GM12891 (cell line): ENCODE measurements around the gene CX3CL1.
"Not testable (repeated sequence)": the region's sequence is repeated elsewhere in the genome, so short reads cannot be mapped to it uniquely, and the experiment has no call there.

Experiments
- DNase-seq: peaks from one replicate; pipeline ENCODE4 v3.0.0; 2011; ENCODE audit warnings: low spot score; ENCODE audit not compliant: insufficient read length
- FAIRE-seq: peaks from 2 replicates; lab custom pipeline; 2011; peaks lifted over from hg19 to GRCh38; lab: Jason Lieb, UNC
- PAX5 ChIP-seq: IDR thresholded peaks from 2 replicates; pipeline ENCODE4 v1.6.1; 2011; ENCODE audit warnings: low read length, moderate library complexity, mild to moderate bottlenecking; ENCODE audit not compliant: insufficient read depth, severe bottlenecking
- POLR2A ChIP-seq: IDR thresholded peaks from 2 replicates; pipeline ENCODE4 v1.6.1; 2011; ENCODE audit warnings: low read depth, low read length, control low read depth
- POLR2AphosphoS5 ChIP-seq: IDR thresholded peaks from 2 replicates; pipeline ENCODE4 v1.6.1; 2011; ENCODE audit warnings: low read depth, low read length, control low read depth
- POU2F2 ChIP-seq: IDR thresholded peaks from 2 replicates; pipeline ENCODE4 v1.6.1; 2011; ENCODE audit warnings: low read depth, mild to moderate bottlenecking, control low read depth, low read length, moderate library complexity
- SPI1 ChIP-seq: IDR thresholded peaks from 2 replicates; pipeline ENCODE4 v1.6.1; 2011; ENCODE audit warnings: low read depth, low read length, control low read depth
- TAF1 ChIP-seq: IDR thresholded peaks from 2 replicates; pipeline ENCODE4 v1.6.1; 2011; ENCODE audit warnings: low read depth, low read length, control low read depth

Gene CX3CL1

GRCh38 chr16:57343221-57343620, 29.1 kb upstream of the CX3CL1 start:
- FAIRE-seq: no peak
- no peak for DNase-seq
- TF ChIP-seq PAX5: no peak
- TF ChIP-seq POLR2AphosphoS5: no peak
- no peak for TF ChIP-seq SPI1
- no peak for TF ChIP-seq POLR2A
- no peak for TF ChIP-seq POU2F2

- FAIRE-seq, DNase-seq: not testable (repeated sequence)
Observed at GRCh38 chr16:57344094-57344493, 28.2 kb upstream of the CX3CL1 start.

- DNase-seq (no peak), FAIRE-seq (no peak)
- TF ChIP-seq SPI1: no peak
- TF ChIP-seq TAF1: no peak
- TF ChIP-seq POU2F2: no peak
- no peak for TF ChIP-seq POLR2AphosphoS5
- TF ChIP-seq POLR2A: no peak
- no peak for TF ChIP-seq PAX5
Observed at GRCh38 chr16:57345021-57345420, 27.3 kb upstream of the CX3CL1 start.

GRCh38 chr16:57345666-57346204, 26.6 kb upstream of the CX3CL1 start:
- DNase-seq (no peak), FAIRE-seq (no peak)
- TF ChIP-seq TAF1 (no peak), POU2F2 (no peak), POLR2AphosphoS5 (no peak), SPI1 (no peak), PAX5 (no peak), POLR2A (no peak)

GRCh38 chr16:57347858-57348257, 24.4 kb upstream of the CX3CL1 start:
- no peak for TF ChIP-seq POU2F2
- TF ChIP-seq POLR2AphosphoS5: no peak
- no peak for TF ChIP-seq PAX5
- TF ChIP-seq POLR2A: no peak
- no peak for TF ChIP-seq SPI1
- TF ChIP-seq TAF1: no peak
- peak; percentile 31 for FAIRE-seq

GRCh38 chr16:57348327-57348726, 24.0 kb upstream of the CX3CL1 start:
- FAIRE-seq (no peak), DNase-seq (no peak)
- no peak for TF ChIP-seq POLR2AphosphoS5
- no peak for TF ChIP-seq TAF1
- no peak for TF ChIP-seq SPI1
- TF ChIP-seq POU2F2: no peak
- TF ChIP-seq PAX5: no peak
- TF ChIP-seq POLR2A: no peak

More at GRCh38 chr16:57347858-57348257, 24.4 kb upstream of the CX3CL1 start:
- no peak for DNase-seq

GRCh38 chr16:57349212-57350031, 22.9 kb upstream of the CX3CL1 start:
- peak; percentile 71 for FAIRE-seq
- TF ChIP-seq POLR2A (0 out of 2 replicates have a peak, but pooled peaks have one; percentile 13), TAF1 (peak; percentile 50; the same call in 1 of the 2 replicates), SPI1 (peak; percentile 89), POLR2AphosphoS5 (no peak), PAX5 (no peak), POU2F2 (no peak)
- DNase-seq: no peak

- FAIRE-seq (no peak), DNase-seq (no peak)
- no peak for TF ChIP-seq POLR2A
- TF ChIP-seq POU2F2: no peak
- no peak for TF ChIP-seq PAX5
- TF ChIP-seq POLR2AphosphoS5: no peak
Observed at GRCh38 chr16:57352636-57353047, 19.6 kb upstream of the CX3CL1 start.

GRCh38 chr16:57354311-57354710, 18.0 kb upstream of the CX3CL1 start:
- DNase-seq (no peak), FAIRE-seq (no peak)
- TF ChIP-seq PAX5: no peak
- no peak for TF ChIP-seq SPI1
- TF ChIP-seq POU2F2: no peak
- TF ChIP-seq POLR2AphosphoS5: no peak
- TF ChIP-seq TAF1: no peak
- TF ChIP-seq POLR2A: no peak
